OCI-LY1 (cell line): ENCODE measurements around the gene VRK1.

Experiments
- H2AFZ ChIP-seq: fragments of 200-600 bp; sonication (generic), shearing (Covaris generic); 2 replicates; pipeline ENCODE4 v1.6.0; 2014; ENCODE audit warnings: antibody characterized with exemption, mild to moderate bottlenecking, low read length
- H3F3A ChIP-seq: fragments of 200-600 bp; sonication (generic), shearing (Covaris generic); 2 replicates; pipeline ENCODE4 v1.6.0; 2014; ENCODE audit warnings: mild to moderate bottlenecking, antibody characterized with exemption, low read length, moderate library complexity; ENCODE audit not compliant: insufficient read depth
- H3K27ac ChIP-seq: fragments of 200-600 bp; sonication (generic); 2 replicates; pipeline ENCODE4 v1.5.1; 2014; ENCODE audit warnings: low read length, mixed run types, mild to moderate bottlenecking, low read depth; ENCODE audit not compliant: poor library complexity, severe bottlenecking
- H3K27me3 ChIP-seq: fragments of 200-600 bp; sonication (generic); 2 replicates; pipeline ENCODE4 v1.6.0; 2014; ENCODE audit warnings: antibody characterized with exemption, mild to moderate bottlenecking, low read length, moderate library complexity; ENCODE audit not compliant: insufficient read depth
- H3K36me3 ChIP-seq: fragments of 200-600 bp; sonication (generic); 2 replicates; pipeline ENCODE4 v1.6.1; 2014; ENCODE audit warnings: mild to moderate bottlenecking, antibody characterized with exemption, low read length, moderate library complexity, mixed read lengths; ENCODE audit not compliant: insufficient read depth
- H3K4me1 ChIP-seq: fragments of 200-600 bp; sonication (generic); 2 replicates; pipeline ENCODE4 v1.5.1; 2014; ENCODE audit warnings: mild to moderate bottlenecking, low read length, moderate library complexity; ENCODE audit not compliant: insufficient read depth, severe bottlenecking
- H3K4me2 ChIP-seq: fragments of 200-600 bp; sonication (generic), shearing (Covaris generic); 2 replicates; pipeline ENCODE4 v1.6.1; 2014; ENCODE audit warnings: low read length
- H3K4me3 ChIP-seq: fragments of 200-600 bp; sonication (generic); 2 replicates; pipeline ENCODE4 v1.5.1; 2014; ENCODE audit warnings: low read length, low read depth, mild to moderate bottlenecking, mixed read lengths; ENCODE audit not compliant: poor library complexity, severe bottlenecking
- H3K79me2 ChIP-seq: fragments of 200-600 bp; shearing (Covaris generic); 2 replicates; pipeline ENCODE4 v1.6.1; 2016; ENCODE audit warnings: mixed run types, low read length, mixed read lengths; ENCODE audit not compliant: insufficient read depth
- H3K9ac ChIP-seq: fragments of 200-600 bp; sonication (generic), shearing (Covaris generic); 2 replicates; pipeline ENCODE4 v1.6.1; 2014; ENCODE audit warnings: mild to moderate bottlenecking, low read length, mixed read lengths
- H3K9me2 ChIP-seq: fragments of 200-600 bp; sonication (generic), shearing (Covaris generic); 2 replicates; pipeline ENCODE4 v1.6.1; 2014; ENCODE audit warnings: low read depth, mild to moderate bottlenecking, low read length, mixed read lengths
- H3K9me3 ChIP-seq: fragments of 200-600 bp; shearing (Covaris generic); 2 replicates; pipeline ENCODE4 v1.6.1; 2014; ENCODE audit warnings: low read length, mixed read lengths
- H4K20me1 ChIP-seq: fragments of 200-600 bp; sonication (generic), shearing (Covaris generic); 2 replicates; pipeline ENCODE4 v1.6.0; 2016; ENCODE audit warnings: mild to moderate bottlenecking, low read length; ENCODE audit not compliant: insufficient read depth
- EZH2 ChIP-seq: fragments of 200-600 bp; sonication (generic), shearing (Covaris generic); IDR thresholded peaks from 2 replicates; pipeline ENCODE4 v1.8.0; 2017; ENCODE audit warnings: borderline replicate concordance, mixed run types, mild to moderate bottlenecking, antibody characterized with exemption, low read length, moderate library complexity, mixed read lengths
- TF ChIP-seq, protein P1 (sequence below): fragments of 200-600 bp; sonication (generic), shearing (Covaris generic); IDR thresholded peaks from 2 replicates; pipeline ENCODE4 v1.5.1; 2017; ENCODE audit warnings: mild to moderate bottlenecking, antibody characterized with exemption, low read length, moderate library complexity, mixed read lengths

VRK1 gene

GRCh38 chr14:96894966-96895365 is 97.8 kb downstream of the VRK1 start:
- Histone ChIP-seq H3K79me2 (no peaks in the 10 kb centered on the region), H3K27me3 (no peaks in the 10 kb centered on the region), H3K4me3 (no peak overlapping the region), H3K4me1 (no peaks in the 10 kb centered on the region), H3F3A (no peaks in the 10 kb centered on the region), H4K20me1 (no peaks in the 10 kb centered on the region), H2AFZ (no peak overlapping the region), H3K36me3 (no peaks in the 10 kb centered on the region), H3K9ac (no peak overlapping the region), H3K9me3 (no peaks in the 10 kb centered on the region), H3K27ac (no peak overlapping the region), H3K9me2 (no peaks in the 10 kb centered on the region), H3K4me2 (no peak overlapping the region)
- TF ChIP-seq, protein P1, sequence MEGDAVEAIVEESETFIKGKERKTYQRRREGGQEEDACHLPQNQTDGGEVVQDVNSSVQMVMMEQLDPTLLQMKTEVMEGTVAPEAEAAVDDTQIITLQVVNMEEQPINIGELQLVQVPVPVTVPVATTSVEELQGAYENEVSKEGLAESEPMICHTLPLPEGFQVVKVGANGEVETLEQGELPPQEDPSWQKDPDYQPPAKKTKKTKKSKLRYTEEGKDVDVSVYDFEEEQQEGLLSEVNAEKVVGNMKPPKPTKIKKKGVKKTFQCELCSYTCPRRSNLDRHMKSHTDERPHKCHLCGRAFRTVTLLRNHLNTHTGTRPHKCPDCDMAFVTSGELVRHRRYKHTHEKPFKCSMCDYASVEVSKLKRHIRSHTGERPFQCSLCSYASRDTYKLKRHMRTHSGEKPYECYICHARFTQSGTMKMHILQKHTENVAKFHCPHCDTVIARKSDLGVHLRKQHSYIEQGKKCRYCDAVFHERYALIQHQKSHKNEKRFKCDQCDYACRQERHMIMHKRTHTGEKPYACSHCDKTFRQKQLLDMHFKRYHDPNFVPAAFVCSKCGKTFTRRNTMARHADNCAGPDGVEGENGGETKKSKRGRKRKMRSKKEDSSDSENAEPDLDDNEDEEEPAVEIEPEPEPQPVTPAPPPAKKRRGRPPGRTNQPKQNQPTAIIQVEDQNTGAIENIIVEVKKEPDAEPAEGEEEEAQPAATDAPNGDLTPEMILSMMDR: no peak
- TF ChIP-seq EZH2: no peak

GRCh38 chr14:96895658-96896271 is 98.6 kb downstream of the VRK1 start:
- Histone ChIP-seq H3K9ac (no peak overlapping the region), H3K9me3 (no peaks in the 10 kb centered on the region), H3K36me3 (no peaks in the 10 kb centered on the region), H2AFZ (no peak overlapping the region), H3F3A (no peaks in the 10 kb centered on the region), H3K27ac (no peak overlapping the region), H3K4me1 (no peaks in the 10 kb centered on the region), H3K9me2 (no peaks in the 10 kb centered on the region), H3K79me2 (no peaks in the 10 kb centered on the region), H3K4me2 (no peak overlapping the region), H3K4me3 (no peak overlapping the region), H3K27me3 (no peaks in the 10 kb centered on the region), H4K20me1 (no peaks in the 10 kb centered on the region)
- no peak for TF ChIP-seq EZH2

DNA sequence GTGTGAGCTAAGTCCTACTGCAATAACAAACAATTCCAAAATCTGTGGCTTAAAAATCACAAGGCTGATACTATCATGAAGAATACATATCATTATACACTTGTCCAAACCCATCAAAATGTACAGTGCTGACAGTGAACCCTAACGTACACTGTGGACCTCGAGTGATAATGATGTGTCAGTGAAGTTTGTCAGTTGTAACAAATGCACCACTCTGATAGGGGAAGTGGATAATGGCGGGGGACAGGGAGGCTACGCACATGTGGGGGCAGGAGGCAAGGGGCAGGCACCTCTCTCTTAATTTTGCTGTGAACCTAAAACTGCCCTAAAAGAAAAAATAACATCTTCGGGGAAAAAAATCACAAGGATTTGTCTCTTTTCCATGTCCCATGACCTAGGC is 100.0 kb downstream of the VRK1 start:
- H3K36me3 ChIP-seq: no peaks in the 10 kb centered on the region
- TF ChIP-seq, protein P1: no peak
- TF ChIP-seq EZH2: no peak
- H3K4me2 ChIP-seq: no peak overlapping the region
- no peak overlapping the region for H2AFZ ChIP-seq
- H3K9me3 ChIP-seq: no peaks in the 10 kb centered on the region
- no peaks in the 10 kb centered on the region for H4K20me1 ChIP-seq
- no peaks in the 10 kb centered on the region for H3K9me2 ChIP-seq
- no peak overlapping the region for H3K27ac ChIP-seq
- H3K4me3 ChIP-seq: no peak overlapping the region
- no peak overlapping the region for H3K9ac ChIP-seq
- H3F3A ChIP-seq: no peaks in the 10 kb centered on the region
- H3K79me2 ChIP-seq: no peaks in the 10 kb centered on the region
- no peaks in the 10 kb centered on the region for H3K27me3 ChIP-seq
- no peaks in the 10 kb centered on the region for H3K4me1 ChIP-seq

DNA sequence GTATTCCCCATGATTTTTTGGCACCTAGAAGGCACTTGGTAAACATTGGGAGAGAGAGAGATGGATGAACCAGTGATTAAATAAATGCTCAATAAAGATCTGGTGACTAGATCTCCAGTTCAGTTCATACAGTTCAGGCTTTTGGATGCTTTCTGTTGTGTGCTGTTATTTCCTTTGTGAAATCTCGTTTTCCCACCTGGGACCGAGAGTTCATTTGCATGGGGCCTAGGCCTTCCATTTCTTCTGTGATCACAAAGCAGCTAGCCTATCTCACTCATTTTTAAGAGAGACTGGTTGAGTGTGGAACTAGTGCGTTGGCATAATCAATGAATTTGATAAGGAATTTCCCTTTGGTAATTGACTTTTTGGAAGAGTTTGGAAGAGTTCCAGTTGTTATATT is 104.0 kb downstream of the VRK1 start:
- Histone ChIP-seq H3K27ac (no peak overlapping the region), H3K9me2 (no peaks in the 10 kb centered on the region), H3K36me3 (no peaks in the 10 kb centered on the region), H3K79me2 (no peaks in the 10 kb centered on the region), H3K9me3 (no peaks in the 10 kb centered on the region), H3K27me3 (no peaks in the 10 kb centered on the region), H3F3A (no peaks in the 10 kb centered on the region), H3K4me1 (no peaks in the 10 kb centered on the region), H3K4me3 (no peak overlapping the region), H3K9ac (no peak overlapping the region), H2AFZ (no peak overlapping the region), H4K20me1 (no peaks in the 10 kb centered on the region), H3K4me2 (no peak overlapping the region)
- TF ChIP-seq, protein P1: no peak
- no peak for TF ChIP-seq EZH2
